LHCN-M2 (cell line): ENCODE results near the gene NAGA. TPM values are rescaled to one million over a fixed set of nuclear protein-coding genes. Genes with fewer than 3 reads are reported as not detected.
A peak's percentile ranks its signal among the peaks of the same experiment; 100 is the strongest.
"Not testable (repeated sequence)": the region's sequence is repeated elsewhere in the genome, so short reads cannot be mapped to it uniquely, and the experiment has no call there.

Experiments
- DNase-seq: peaks from one replicate; pipeline ENCODE4 v3.0.0-alpha.2; 2012; ENCODE audit warnings: low read depth
- polyA plus RNA-seq: library from polyadenylated mRNA; unstranded; fragments of >200 nt; gene quantifications from one replicate; pipeline ENCODE4 v1.2.1, GENCODE V29; 2012; ENCODE audit warnings: missing spikeins
- total RNA-seq: library from RNA; depleted of rRNA; stranded (reverse); fragments of >200 nt; gene quantifications from 2 replicates; pipeline ENCODE4 v1.2.3, GENCODE V29; 2014; rRNA removed

The NAGA gene
- total RNA-seq, result 34.5 and 36.2 TPM in 2 replicates
- polyA plus RNA-seq, result 24.0 TPM

- DNase-seq, result peak; percentile 97
Observed at GRCh38 chr22:42070517-42071422, at the start of gene NAGA. NAGA (minus strand) TSS chr22:42070812; CDS start chr22:42070297, 515 bp downstream.

- DNase-seq, result peak; percentile 24
Observed at GRCh38 chr22:42116848-42117424, 46.3 kb upstream of the NAGA start.

GRCh38 chr22:42115420-42115830 lies 44.8 kb upstream of the NAGA start:
- DNase-seq, result not testable (repeated sequence)

- no peak for DNase-seq
Observed at GRCh38 chr22:42114721-42115120, 44.1 kb upstream of the NAGA start.

- DNase-seq, result not testable (repeated sequence)
Observed at GRCh38 chr22:42112793-42113192, 42.2 kb upstream of the NAGA start.

- DNase-seq, result no peak
Observed at GRCh38 chr22:42111798-42112197, 41.2 kb upstream of the NAGA start.

GRCh38 chr22:42108848-42109247 lies 38.2 kb upstream of the NAGA start:
- no peak for DNase-seq

GRCh38 chr22:42104332-42104860 lies 33.8 kb upstream of the NAGA start:
- not testable (repeated sequence) for DNase-seq

GRCh38 chr22:42101199-42101598 lies 30.6 kb upstream of the NAGA start:
- no peak for DNase-seq

GRCh38 chr22:42091455-42091782 lies 20.8 kb upstream of the NAGA start:
- no peak for DNase-seq

- peak; percentile 99 for DNase-seq
Observed at GRCh38 chr22:42090596-42091454, 20.2 kb upstream of the NAGA start, which contains the start of gene NDUFA6. NDUFA6 (minus strand) TSS chr22:42090772; CDS start chr22:42090744, 28 bp downstream.

- DNase-seq, result no peak
Observed at GRCh38 chr22:42086051-42086450, 15.4 kb upstream of the NAGA start.

GRCh38 chr22:42084874-42085273 lies 14.3 kb upstream of the NAGA start:
- no peak for DNase-seq

GRCh38 chr22:42083119-42083518 lies 12.5 kb upstream of the NAGA start:
- DNase-seq, result no peak

- peak; percentile 35 for DNase-seq
Observed at GRCh38 chr22:42080287-42080686, 9.7 kb upstream of the NAGA start.

- DNase-seq, result peak; percentile 97
Observed at GRCh38 chr22:42079319-42080251, 9.0 kb upstream of the NAGA start, which contains the start of gene SMDT1. SMDT1 (plus strand) TSS chr22:42079700; CDS start chr22:42079769, 69 bp downstream.

- DNase-seq, result no peak
Observed at GRCh38 chr22:42078469-42079318, 8.1 kb upstream of the NAGA start.

GRCh38 chr22:42077486-42078125 lies 7.0 kb upstream of the NAGA start:
- no peak for DNase-seq
